ENCODE data around the gene STX8.

The STX8 gene

GRCh38 chr17:9238340-9239245 lies 337.0 kb downstream of the STX8 start:
- no peak for DNase-seq (ENCODE audit: low spot score)

GRCh38 chr17:9237661-9238301 lies 337.8 kb downstream of the STX8 start:
- no peak for DNase-seq (ENCODE audit: low spot score)

GRCh38 chr17:9237053-9237410 lies 338.6 kb downstream of the STX8 start:
- no peak for DNase-seq (ENCODE audit: low spot score)

- no peak for DNase-seq (ENCODE audit: low spot score)
Measured at GRCh38 chr17:9236286-9237052, 339.2 kb downstream of the STX8 start.

GRCh38 chr17:9235346-9235745 lies 340.3 kb downstream of the STX8 start:
- DNase-seq (ENCODE audit: low spot score), result no peak

- DNase-seq (ENCODE audit: low spot score), result no peak
Measured at GRCh38 chr17:9234389-9234945, 341.2 kb downstream of the STX8 start.

- no peak for DNase-seq (ENCODE audit: low spot score)
Measured at GRCh38 chr17:9233761-9234160, 341.9 kb downstream of the STX8 start.

- DNase-seq (ENCODE audit: low spot score), result no peak
Measured at GRCh38 chr17:9233271-9233599, 342.4 kb downstream of the STX8 start.

- no peak for DNase-seq (ENCODE audit: low spot score)
Measured at GRCh38 chr17:9232591-9233270, 342.9 kb downstream of the STX8 start.

- no peak for DNase-seq (ENCODE audit: low spot score)
Measured at GRCh38 chr17:9232155-9232475, 343.5 kb downstream of the STX8 start.

GRCh38 chr17:9231449-9232154 lies 344.0 kb downstream of the STX8 start:
- DNase-seq (ENCODE audit: low spot score), result no peak

GRCh38 chr17:9230861-9231260 lies 344.8 kb downstream of the STX8 start:
- no peak for DNase-seq (ENCODE audit: low spot score)

GRCh38 chr17:9230346-9230745 lies 345.3 kb downstream of the STX8 start:
- no peak for DNase-seq (ENCODE audit: low spot score)

GRCh38 chr17:9229826-9230201 lies 345.8 kb downstream of the STX8 start:
- no peak for DNase-seq (ENCODE audit: low spot score)

- no peak for DNase-seq (ENCODE audit: low spot score)
Measured at GRCh38 chr17:9229160-9229825, 346.3 kb downstream of the STX8 start.

- no peak for DNase-seq (ENCODE audit: low spot score)
Measured at GRCh38 chr17:9228408-9229159, 347.0 kb downstream of the STX8 start.

- DNase-seq (ENCODE audit: low spot score), result no peak
Measured at GRCh38 chr17:9227819-9228407, 347.7 kb downstream of the STX8 start.

GRCh38 chr17:9226794-9227135 lies 348.9 kb downstream of the STX8 start:
- no peak for DNase-seq (ENCODE audit: low spot score)

GRCh38 chr17:9226130-9226793 lies 349.4 kb downstream of the STX8 start:
- DNase-seq (ENCODE audit: low spot score), result no peak

All from hepatic stellate cell (primary cell).